HG02763 (cell line): ENCODE data around the gene NABP1.
A peak's percentile ranks its signal among the peaks of the same experiment; 100 is the strongest.

ENCODE experiments used
- ATAC-seq: cut with Tn5 transposase; IDR thresholded peaks from one replicate; pipeline ENCODE4 v1.9.1; 2021; ENCODE audit warnings: mild to moderate bottlenecking, moderate library complexity; ENCODE audit not compliant: unreplicated experiment

Gene NABP1

GRCh38 chr2:191646163-191646902 is 31.6 kb upstream of the NABP1 start:
- no peak for ATAC-seq

GRCh38 chr2:191649519-191649918 is 28.4 kb upstream of the NABP1 start:
- ATAC-seq = no peak

GRCh38 chr2:191650896-191651773 is 26.8 kb upstream of the NABP1 start:
- peak; percentile 99 for ATAC-seq

- ATAC-seq = no peak
These were observed 24.1 kb upstream of the NABP1 start for GRCh38 chr2:191653667-191654391.

- ATAC-seq = no peak
These were observed 21.5 kb upstream of the NABP1 start for GRCh38 chr2:191656391-191656790.

- ATAC-seq = no peak
These were observed 21.1 kb upstream of the NABP1 start for GRCh38 chr2:191656792-191657191.

- ATAC-seq = no peak
These were observed 20.0 kb upstream of the NABP1 start for GRCh38 chr2:191657977-191658376.

- no peak for ATAC-seq
These were observed 18.7 kb upstream of the NABP1 start for GRCh38 chr2:191659198-191659597.

- no peak for ATAC-seq
These were observed 17.4 kb upstream of the NABP1 start for GRCh38 chr2:191660575-191660974.

- no peak for ATAC-seq
These were observed 16.6 kb upstream of the NABP1 start for GRCh38 chr2:191661097-191661924.

- ATAC-seq = no peak
These were observed 12.9 kb upstream of the NABP1 start for GRCh38 chr2:191664823-191665677.

GRCh38 chr2:191666226-191666625 is 11.7 kb upstream of the NABP1 start:
- no peak for ATAC-seq

GRCh38 chr2:191666732-191667131 is 11.2 kb upstream of the NABP1 start:
- peak; percentile 81 for ATAC-seq

- ATAC-seq = peak; percentile 29
These were observed 7.9 kb upstream of the NABP1 start for GRCh38 chr2:191670076-191670475.

- ATAC-seq = no peak
These were observed 7.1 kb upstream of the NABP1 start for GRCh38 chr2:191670787-191671186.

- peak; percentile 51 for ATAC-seq
These were observed 1.9 kb upstream of the NABP1 start for GRCh38 chr2:191675807-191676721.

GRCh38 chr2:191676790-191677645 is 918 bp upstream of the NABP1 start:
- ATAC-seq = peak; percentile 22
